22Rv1 (cell line): ENCODE data around the gene CACYBP.

ENCODE experiments used
- CTCF ChIP-seq: fragments of 450-650 bp; IDR thresholded peaks from 2 replicates; pipeline ENCODE4 v1.5.1; 2017; ENCODE audit warnings: mild to moderate bottlenecking
- ZFX ChIP-seq: fragments of 450-650 bp; IDR thresholded peaks from 2 replicates; pipeline ENCODE4 v1.6.1; 2017; ENCODE audit warnings: antibody characterized with exemption, borderline replicate concordance

GRCh38 chr1:175013445-175013844 is 13.7 kb downstream of the CACYBP start:
- TF ChIP-seq CTCF (no peak), ZFX (no peak)
